ENCODE results near the gene CAB39L.

DNA sequence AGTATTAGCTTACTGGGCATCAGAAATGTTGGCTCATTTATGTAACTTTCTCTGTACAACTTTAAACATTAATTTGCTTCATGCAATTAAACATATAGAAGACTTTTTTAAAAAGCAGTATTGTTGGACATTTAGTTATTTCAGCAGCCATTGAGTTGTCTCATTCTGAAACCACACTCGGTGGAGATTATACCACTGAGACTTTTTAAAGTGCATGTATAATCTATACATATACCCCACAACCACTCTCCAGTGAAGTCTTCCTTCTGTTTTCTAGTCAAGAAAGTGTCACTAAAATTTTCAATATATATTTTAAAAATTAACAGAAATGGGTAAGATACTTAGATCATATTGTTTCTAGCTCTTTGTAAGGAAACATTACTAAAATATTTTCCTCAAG lies 15.7 kb upstream of the CAB39L start:
- TF ChIP-seq, protein P1, sequence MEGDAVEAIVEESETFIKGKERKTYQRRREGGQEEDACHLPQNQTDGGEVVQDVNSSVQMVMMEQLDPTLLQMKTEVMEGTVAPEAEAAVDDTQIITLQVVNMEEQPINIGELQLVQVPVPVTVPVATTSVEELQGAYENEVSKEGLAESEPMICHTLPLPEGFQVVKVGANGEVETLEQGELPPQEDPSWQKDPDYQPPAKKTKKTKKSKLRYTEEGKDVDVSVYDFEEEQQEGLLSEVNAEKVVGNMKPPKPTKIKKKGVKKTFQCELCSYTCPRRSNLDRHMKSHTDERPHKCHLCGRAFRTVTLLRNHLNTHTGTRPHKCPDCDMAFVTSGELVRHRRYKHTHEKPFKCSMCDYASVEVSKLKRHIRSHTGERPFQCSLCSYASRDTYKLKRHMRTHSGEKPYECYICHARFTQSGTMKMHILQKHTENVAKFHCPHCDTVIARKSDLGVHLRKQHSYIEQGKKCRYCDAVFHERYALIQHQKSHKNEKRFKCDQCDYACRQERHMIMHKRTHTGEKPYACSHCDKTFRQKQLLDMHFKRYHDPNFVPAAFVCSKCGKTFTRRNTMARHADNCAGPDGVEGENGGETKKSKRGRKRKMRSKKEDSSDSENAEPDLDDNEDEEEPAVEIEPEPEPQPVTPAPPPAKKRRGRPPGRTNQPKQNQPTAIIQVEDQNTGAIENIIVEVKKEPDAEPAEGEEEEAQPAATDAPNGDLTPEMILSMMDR (conservative IDR thresholded peaks at IDR 0.05; ENCODE audit: low read length), result no peak
- no peak for TF ChIP-seq EZH2phosphoT487 (IDR thresholded peaks at IDR 0.05; ENCODE audit: borderline replicate concordance, low read depth, low read length)
